ENCODE data around the gene TEP1. TPM values are rescaled to one million over a fixed set of nuclear protein-coding genes. Genes with fewer than 3 reads are reported as not detected.
"Not testable (repeated sequence)": the region's sequence is repeated elsewhere in the genome, so short reads cannot be mapped to it uniquely, and the experiment has no call there.

The TEP1 gene
- total and polyA plus RNA-seq, 2 donors (not counting 1 experiment from before 2014, with no cell fraction given), result 10.5 to 21.6 TPM

GRCh38 chr14:20375471-20375870 lies 37.8 kb downstream of the TEP1 start:
- Histone ChIP-seq H4K20me1 (ENCODE audit: control insufficient read depth, extremely low read depth, insufficient read depth, low read length) (no peaks in the 10 kb centered on the region), H3K36me3 (ENCODE audit: control insufficient read depth, insufficient read depth, low read length) (peaks cover 30% of the 10 kb centered on the region), H3K9me3 (ENCODE audit: control insufficient read depth, insufficient read depth, low read depth, low read length) (no peaks in the 10 kb centered on the region), H3K4me2 (ENCODE audit: extremely low read depth, insufficient read depth, low read length) (no peak overlapping the region), H3K9ac (ENCODE audit: insufficient read depth, low read length) (no peak overlapping the region), H3K4me3 (replicated peaks in 1 of 4; ENCODE audit: control extremely low read depth in 1 of 4, insufficient read depth in 1 of 4, low read depth in 3 of 4, low read length in 4 of 4) (no peak overlapping the region), H2AFZ (ENCODE audit: low read length) (no peak overlapping the region), H3K27me3 (ENCODE audit: control insufficient read depth, insufficient read depth, low read length) (no peaks in the 10 kb centered on the region), H3K4me1 (ENCODE audit: control insufficient read depth, extremely low read depth, insufficient read depth, low read length) (no peaks in the 10 kb centered on the region), H3K27ac (ENCODE audit: insufficient read depth, low read length) (no peak overlapping the region), H3K79me2 (ENCODE audit: control insufficient read depth, insufficient read depth, low read length) (no peaks in the 10 kb centered on the region)
- TF ChIP-seq EZH2 (IDR thresholded peaks at IDR 0.05; ENCODE audit: low read length, missing control alignments), result no peak
- TF ChIP-seq, protein P1, sequence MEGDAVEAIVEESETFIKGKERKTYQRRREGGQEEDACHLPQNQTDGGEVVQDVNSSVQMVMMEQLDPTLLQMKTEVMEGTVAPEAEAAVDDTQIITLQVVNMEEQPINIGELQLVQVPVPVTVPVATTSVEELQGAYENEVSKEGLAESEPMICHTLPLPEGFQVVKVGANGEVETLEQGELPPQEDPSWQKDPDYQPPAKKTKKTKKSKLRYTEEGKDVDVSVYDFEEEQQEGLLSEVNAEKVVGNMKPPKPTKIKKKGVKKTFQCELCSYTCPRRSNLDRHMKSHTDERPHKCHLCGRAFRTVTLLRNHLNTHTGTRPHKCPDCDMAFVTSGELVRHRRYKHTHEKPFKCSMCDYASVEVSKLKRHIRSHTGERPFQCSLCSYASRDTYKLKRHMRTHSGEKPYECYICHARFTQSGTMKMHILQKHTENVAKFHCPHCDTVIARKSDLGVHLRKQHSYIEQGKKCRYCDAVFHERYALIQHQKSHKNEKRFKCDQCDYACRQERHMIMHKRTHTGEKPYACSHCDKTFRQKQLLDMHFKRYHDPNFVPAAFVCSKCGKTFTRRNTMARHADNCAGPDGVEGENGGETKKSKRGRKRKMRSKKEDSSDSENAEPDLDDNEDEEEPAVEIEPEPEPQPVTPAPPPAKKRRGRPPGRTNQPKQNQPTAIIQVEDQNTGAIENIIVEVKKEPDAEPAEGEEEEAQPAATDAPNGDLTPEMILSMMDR (conservative IDR thresholded peaks at IDR 0.05 in 1 of 2, IDR thresholded peaks at IDR 0.05 in 1 of 2; ENCODE audit: low read depth in 1 of 2, low read length in 2 of 2), result no peak
- no peak for DNase-seq (ENCODE audit: low read depth in 2 of 2)

- no peak overlapping the region for H3K4me2 ChIP-seq (ENCODE audit: extremely low read depth, insufficient read depth, low read length)
Measured at GRCh38 chr14:20372796-20373195, 40.5 kb downstream of the TEP1 start.

GRCh38 chr14:20365928-20366327 lies 47.4 kb downstream of the TEP1 start:
- H3K36me3 ChIP-seq (ENCODE audit: control insufficient read depth, insufficient read depth, low read length), result peaks cover 7% of the 10 kb centered on the region

More at GRCh38 chr14:20372796-20373195, 40.5 kb downstream of the TEP1 start:
- Histone ChIP-seq H3K79me2 (ENCODE audit: control insufficient read depth, insufficient read depth, low read length) (no peaks in the 10 kb centered on the region), H3K4me1 (ENCODE audit: control insufficient read depth, extremely low read depth, insufficient read depth, low read length) (no peaks in the 10 kb centered on the region), H3K36me3 (ENCODE audit: control insufficient read depth, insufficient read depth, low read length) (peaks cover 21% of the 10 kb centered on the region), H3K27me3 (ENCODE audit: control insufficient read depth, insufficient read depth, low read length) (no peaks in the 10 kb centered on the region), H3K9me3 (ENCODE audit: control insufficient read depth, insufficient read depth, low read depth, low read length) (no peaks in the 10 kb centered on the region), H2AFZ (ENCODE audit: low read length) (no peak overlapping the region), H3K9ac (ENCODE audit: insufficient read depth, low read length) (no peak overlapping the region), H3K27ac (ENCODE audit: insufficient read depth, low read length) (no peak overlapping the region), H3K4me3 (replicated peaks in 1 of 4; ENCODE audit: control extremely low read depth in 1 of 4, insufficient read depth in 1 of 4, low read depth in 3 of 4, low read length in 4 of 4) (no peak overlapping the region), H4K20me1 (ENCODE audit: control insufficient read depth, extremely low read depth, insufficient read depth, low read length) (no peaks in the 10 kb centered on the region)
- TF ChIP-seq, protein P1 (conservative IDR thresholded peaks at IDR 0.05 in 1 of 2, IDR thresholded peaks at IDR 0.05 in 1 of 2; ENCODE audit: low read depth in 1 of 2, low read length in 2 of 2), result no peak
- TF ChIP-seq EZH2 (IDR thresholded peaks at IDR 0.05; ENCODE audit: low read length, missing control alignments), result no peak
- no peak for DNase-seq (ENCODE audit: low read depth in 2 of 2)

GRCh38 chr14:20358474-20358873 lies 54.8 kb downstream of the TEP1 start:
- not testable (repeated sequence) for H3K9me3 ChIP-seq (ENCODE audit: control insufficient read depth, insufficient read depth, low read depth, low read length); H3K36me3 ChIP-seq (ENCODE audit: control insufficient read depth, insufficient read depth, low read length); H2AFZ ChIP-seq (ENCODE audit: low read length); H3K27me3 ChIP-seq (ENCODE audit: control insufficient read depth, insufficient read depth, low read length); H3K27ac ChIP-seq (ENCODE audit: insufficient read depth, low read length); H3K4me1 ChIP-seq (ENCODE audit: control insufficient read depth, extremely low read depth, insufficient read depth, low read length); DNase-seq (ENCODE audit: low read depth in 2 of 2); H3K4me3 ChIP-seq (replicated peaks in 1 of 4; ENCODE audit: control extremely low read depth in 1 of 4, insufficient read depth in 1 of 4, low read depth in 3 of 4, low read length in 4 of 4); H3K9ac ChIP-seq (ENCODE audit: insufficient read depth, low read length); H3K79me2 ChIP-seq (ENCODE audit: control insufficient read depth, insufficient read depth, low read length); H3K4me2 ChIP-seq (ENCODE audit: extremely low read depth, insufficient read depth, low read length); H4K20me1 ChIP-seq (ENCODE audit: control insufficient read depth, extremely low read depth, insufficient read depth, low read length)

More at GRCh38 chr14:20365928-20366327, 47.4 kb downstream of the TEP1 start:
- Histone ChIP-seq H3K9me3 (ENCODE audit: control insufficient read depth, insufficient read depth, low read depth, low read length) (no peaks in the 10 kb centered on the region), H4K20me1 (ENCODE audit: control insufficient read depth, extremely low read depth, insufficient read depth, low read length) (no peaks in the 10 kb centered on the region), H3K4me2 (ENCODE audit: extremely low read depth, insufficient read depth, low read length) (no peak overlapping the region), H3K27ac (ENCODE audit: insufficient read depth, low read length) (no peak overlapping the region), H3K4me1 (ENCODE audit: control insufficient read depth, extremely low read depth, insufficient read depth, low read length) (no peaks in the 10 kb centered on the region), H2AFZ (ENCODE audit: low read length) (no peak overlapping the region), H3K9ac (ENCODE audit: insufficient read depth, low read length) (no peak overlapping the region), H3K4me3 (replicated peaks in 1 of 4; ENCODE audit: control extremely low read depth in 1 of 4, insufficient read depth in 1 of 4, low read depth in 3 of 4, low read length in 4 of 4) (no peak overlapping the region), H3K27me3 (ENCODE audit: control insufficient read depth, insufficient read depth, low read length) (no peaks in the 10 kb centered on the region), H3K79me2 (ENCODE audit: control insufficient read depth, insufficient read depth, low read length) (no peaks in the 10 kb centered on the region)
- no peak for DNase-seq (ENCODE audit: low read depth in 2 of 2)
- TF ChIP-seq, protein P1 (conservative IDR thresholded peaks at IDR 0.05 in 1 of 2, IDR thresholded peaks at IDR 0.05 in 1 of 2; ENCODE audit: low read depth in 1 of 2, low read length in 2 of 2), result no peak
- TF ChIP-seq EZH2 (IDR thresholded peaks at IDR 0.05; ENCODE audit: low read length, missing control alignments), result no peak
